HG03565 (cell line): ENCODE data around the gene ALG6.
"Not testable (repeated sequence)": the region's sequence is repeated elsewhere in the genome, so short reads cannot be mapped to it uniquely, and the experiment has no call there.

Experiments used
- ATAC-seq: cut with Tn5 transposase; IDR thresholded peaks from one replicate; pipeline ENCODE4 v1.9.1; 2021; ENCODE audit warnings: mild to moderate bottlenecking, moderate library complexity; ENCODE audit not compliant: unreplicated experiment

The ALG6 gene

GRCh38 chr1:63328122-63328521, 39.3 kb upstream of the ALG6 start:
- no peak for ATAC-seq

GRCh38 chr1:63328781-63329180, 38.6 kb upstream of the ALG6 start:
- ATAC-seq, result no peak

- no peak for ATAC-seq
Observed at GRCh38 chr1:63329621-63330330, 37.7 kb upstream of the ALG6 start.

DNA sequence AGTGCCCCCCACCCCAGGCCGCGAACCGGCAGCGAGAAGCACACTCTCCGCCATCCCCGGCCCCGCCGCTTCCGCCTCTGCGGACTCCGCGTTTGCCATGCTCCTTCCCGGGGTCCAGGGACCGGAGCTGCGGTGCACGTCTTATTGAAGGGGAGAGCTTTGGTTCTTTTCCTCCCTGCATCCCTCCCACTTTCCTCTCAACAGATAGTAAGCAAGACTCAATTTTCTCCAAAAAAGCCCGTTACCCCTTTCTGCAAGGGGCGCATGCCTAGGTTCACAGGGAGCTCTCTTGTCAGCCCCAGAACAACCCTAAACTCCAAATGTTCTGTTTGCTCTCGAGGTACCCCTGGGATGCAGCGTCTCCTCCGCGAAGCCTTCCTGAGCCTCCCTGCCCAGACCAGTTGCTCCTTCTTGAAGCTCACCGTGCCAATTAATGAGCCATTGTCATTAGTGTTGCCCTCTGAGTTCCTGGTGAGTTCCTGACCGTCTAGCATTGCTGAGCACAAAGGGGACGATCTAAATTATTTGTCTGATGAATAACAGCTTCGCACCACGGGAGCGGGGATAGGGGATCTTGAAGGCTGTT, 37.0 kb upstream of the ALG6 start:
- ATAC-seq, result no peak

DNA sequence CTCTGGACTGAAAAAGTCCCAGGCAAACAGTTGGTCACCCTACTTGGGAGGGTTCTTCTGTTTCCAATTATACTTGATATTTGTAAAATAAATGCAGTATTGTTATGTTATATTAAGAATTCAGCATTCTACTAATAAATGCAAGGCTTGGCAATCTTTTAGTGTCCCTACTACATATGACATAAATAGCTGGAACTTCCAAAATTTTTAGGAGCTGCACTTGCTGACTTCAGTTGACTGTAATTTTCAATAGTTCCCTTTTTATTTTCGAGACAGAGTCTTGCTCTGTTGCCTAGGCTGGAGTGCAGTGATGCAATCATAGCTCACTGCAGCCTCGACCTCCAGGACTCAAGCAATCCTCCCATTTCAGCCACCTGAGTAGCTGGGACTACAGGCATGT, 25.0 kb upstream of the ALG6 start:
- no peak for ATAC-seq

- no peak for ATAC-seq
Observed at GRCh38 chr1:63343922-63344321, 23.5 kb upstream of the ALG6 start.

- no peak for ATAC-seq
Observed at GRCh38 chr1:63350320-63350719, 17.1 kb upstream of the ALG6 start.

DNA sequence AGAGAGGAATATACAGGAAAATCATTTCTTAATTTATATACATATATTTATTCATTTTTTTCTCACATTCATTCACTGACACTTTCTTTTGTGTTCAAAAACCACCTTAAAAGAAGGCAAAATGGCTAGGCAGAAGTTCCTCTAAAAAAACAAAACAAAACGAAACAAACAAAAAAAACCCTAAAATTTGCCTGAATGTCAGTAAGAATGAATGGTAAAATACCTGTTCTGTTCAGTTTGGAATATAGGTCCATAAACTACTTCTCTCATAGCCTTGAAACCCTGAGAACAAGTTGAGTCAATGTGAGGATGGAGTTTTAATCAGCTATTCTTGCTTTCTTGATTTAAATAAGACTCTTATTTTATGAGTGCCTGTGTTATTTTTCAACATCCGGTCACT, 14.7 kb upstream of the ALG6 start:
- ATAC-seq, result no peak

DNA sequence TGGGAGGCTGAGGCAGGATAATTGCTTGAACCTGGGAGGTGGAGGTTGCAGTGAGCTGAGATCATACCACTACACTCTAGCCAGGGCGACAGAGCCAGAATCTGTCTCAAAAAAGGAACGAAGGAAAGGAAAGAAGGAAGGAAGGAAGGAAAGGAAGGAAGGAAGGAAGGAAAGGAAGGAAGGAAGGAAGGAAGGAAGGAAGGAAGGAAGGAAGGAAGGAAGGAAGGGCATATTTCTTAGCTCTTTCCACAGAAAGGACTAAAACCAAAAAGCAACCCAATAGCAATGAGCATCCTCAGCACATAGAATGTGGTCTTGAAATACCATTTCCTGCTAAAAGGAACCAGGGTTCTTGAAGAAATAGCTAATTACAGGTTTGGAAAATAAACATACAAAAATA, 11.2 kb upstream of the ALG6 start:
- not testable (repeated sequence) for ATAC-seq

GRCh38 chr1:63359561-63359960, 7.9 kb upstream of the ALG6 start:
- ATAC-seq, result no peak

- ATAC-seq, result no peak
Observed at GRCh38 chr1:63362073-63362472, 5.4 kb upstream of the ALG6 start.

- ATAC-seq, result no peak
Observed at GRCh38 chr1:63362578-63362977, 4.8 kb upstream of the ALG6 start.

DNA sequence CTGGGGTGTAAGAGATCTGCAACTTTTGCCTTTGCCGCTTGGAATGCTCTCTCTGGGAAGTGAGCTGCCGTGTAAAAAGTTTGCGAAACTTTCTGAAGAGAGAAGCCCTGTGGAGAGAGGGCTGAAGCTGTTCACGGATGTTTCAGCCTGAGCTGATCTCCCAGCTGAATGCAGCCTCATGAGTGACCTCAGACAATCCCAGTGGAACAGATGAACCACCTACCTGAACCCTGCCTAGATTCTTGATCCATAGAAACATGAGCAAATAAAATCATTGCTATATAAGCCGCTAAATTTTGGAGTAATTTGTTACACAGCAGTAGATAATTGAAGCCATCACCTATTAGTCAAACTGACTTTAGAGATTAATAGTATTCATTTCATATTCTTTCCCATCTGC, 4.4 kb upstream of the ALG6 start:
- ATAC-seq, result no peak

DNA sequence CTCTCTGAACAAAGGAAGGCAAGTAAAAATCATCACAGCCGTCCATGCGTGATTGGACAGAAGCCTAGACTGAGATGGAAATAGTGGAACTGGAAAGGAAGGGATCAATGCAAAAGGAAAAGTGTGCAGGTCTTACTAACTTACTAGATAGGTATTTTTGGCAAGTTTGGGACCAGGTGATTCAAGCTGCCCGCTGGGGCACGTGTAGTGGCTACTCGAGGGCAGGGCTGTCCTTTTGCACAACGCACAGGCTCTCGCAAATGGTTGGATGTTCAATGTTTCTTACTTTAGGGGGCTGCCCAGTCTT, 566 bp upstream of the ALG6 start:
- ATAC-seq, result no peak

- no peak for ATAC-seq
Observed at GRCh38 chr1:63368131-63368530, 704 bp downstream of the ALG6 start.

GRCh38 chr1:63379583-63379982, 12.2 kb downstream of the ALG6 start:
- no peak for ATAC-seq

DNA sequence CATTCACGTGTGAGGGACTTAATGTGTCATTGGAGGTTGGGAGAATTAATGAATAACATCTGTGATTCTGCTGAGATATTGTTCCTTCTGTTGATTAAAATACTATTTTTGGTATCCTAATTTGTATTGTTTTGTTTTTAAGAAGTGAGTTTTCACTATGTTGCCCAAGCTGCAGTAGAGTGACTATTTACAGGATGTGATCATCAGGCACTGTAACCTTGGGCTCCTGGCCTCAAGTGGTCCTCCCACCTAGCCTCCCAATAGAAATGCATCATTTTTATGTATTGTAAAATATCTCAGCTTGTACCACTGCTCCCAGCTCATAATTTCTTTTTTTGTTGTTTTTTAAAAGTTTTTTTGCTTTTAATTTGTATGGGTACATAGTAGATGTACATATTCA, 14.3 kb downstream of the ALG6 start:
- no peak for ATAC-seq

DNA sequence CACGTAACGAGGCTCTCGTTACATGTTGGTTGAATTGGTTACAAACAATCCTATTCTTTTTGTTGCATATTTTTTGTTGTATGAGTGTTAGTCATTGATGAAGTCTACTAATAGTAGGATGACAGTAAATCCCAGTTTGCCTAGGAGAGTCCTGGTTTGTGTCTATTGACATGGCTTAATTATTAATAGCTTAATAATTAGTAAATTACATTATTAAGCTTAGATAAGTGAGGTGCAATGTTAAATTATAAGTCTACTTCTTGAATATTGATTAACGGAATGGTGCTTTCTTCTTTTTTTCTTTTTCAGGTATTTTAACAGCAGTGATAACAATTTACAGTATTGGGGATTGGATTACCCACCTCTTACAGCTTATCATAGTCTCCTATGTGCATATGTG, 34.5 kb downstream of the ALG6 start:
- no peak for ATAC-seq

DNA sequence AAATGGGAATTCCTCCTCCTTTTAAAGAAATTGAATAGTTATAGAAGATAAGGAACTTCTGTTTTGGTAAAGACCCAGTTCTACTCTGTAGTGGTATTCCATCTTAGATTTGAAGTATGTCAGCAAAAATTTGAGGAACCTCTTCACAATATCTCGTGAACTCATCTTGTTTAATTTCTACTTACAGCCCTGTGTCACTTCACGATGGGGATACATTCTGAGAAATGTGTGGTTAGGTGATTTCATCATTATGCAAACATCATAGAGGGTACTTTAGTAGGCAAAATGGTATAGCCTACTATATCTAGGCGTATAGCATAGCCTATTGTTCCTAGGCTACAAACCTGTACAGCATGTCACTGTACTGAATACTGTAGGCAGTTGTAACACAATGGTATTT, 36.0 kb downstream of the ALG6 start:
- ATAC-seq, result no peak

DNA sequence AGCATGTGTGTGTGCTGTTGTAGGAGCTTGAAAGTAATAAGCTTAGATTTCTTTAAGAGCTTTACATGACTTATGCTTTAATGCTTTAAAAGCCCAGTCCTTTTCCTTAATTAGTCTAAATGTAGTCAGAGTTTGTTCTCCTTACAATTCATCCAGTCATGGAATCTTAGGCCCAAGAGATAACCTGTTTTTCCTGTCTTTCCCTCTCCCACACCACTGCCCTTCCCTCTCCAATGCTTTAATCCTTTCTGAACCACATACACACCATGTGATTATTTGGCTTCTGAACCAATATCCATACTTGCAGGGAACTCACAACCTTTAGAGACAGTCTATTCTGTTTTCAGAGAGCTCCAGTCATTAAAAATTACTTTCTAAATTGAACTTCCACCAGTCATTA, 37.6 kb downstream of the ALG6 start:
- no peak for ATAC-seq

DNA sequence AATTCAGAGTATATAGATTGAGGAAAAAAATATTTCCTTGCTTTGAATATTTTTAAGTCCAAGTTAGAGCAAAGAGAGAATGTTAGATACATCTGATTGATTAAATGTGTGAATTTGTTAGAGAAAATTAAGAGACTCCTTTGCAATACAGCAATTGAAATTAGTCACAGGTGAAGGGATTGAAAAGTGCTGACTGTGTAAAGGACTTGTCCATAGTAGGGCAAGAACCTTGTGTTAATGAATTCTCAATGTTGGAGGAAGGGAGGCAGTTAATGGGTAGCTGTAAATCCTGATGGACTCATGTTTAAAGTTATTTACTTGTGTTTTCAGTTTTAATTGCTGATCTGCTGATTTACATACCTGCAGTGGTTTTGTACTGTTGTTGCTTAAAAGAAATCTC, 38.6 kb downstream of the ALG6 start:
- no peak for ATAC-seq

- no peak for ATAC-seq
Observed at GRCh38 chr1:63407002-63407401, 39.6 kb downstream of the ALG6 start.

- ATAC-seq, result no peak
Observed at GRCh38 chr1:63408331-63408730, 40.9 kb downstream of the ALG6 start.
